Activated naive CD4-positive, alpha-beta T cell treated with anti-CD3 and anti-CD28 coated beads, Interleukin-2, amount 10 ng/mL, durations not matched to agents 5 hours and 36 hours (primary cell): Measurements from ENCODE around the gene SRA1. TPM values are rescaled to one million over a fixed set of nuclear protein-coding genes. Genes with fewer than 3 reads are reported as not detected.

Experiments
- microRNA-seq: library from miRNA; unstranded; fragments of <30 nt; microRNA quantifications from one replicate; pipeline ENCODE4 v1.2.0, GENCODE V29; 2022; ENCODE audit warnings: borderline microRNAs expressed, borderline replicate concordance
- total RNA-seq, 2 experiments: library from RNA; stranded (reverse); gene quantifications; one replicate each; pipeline ENCODE4 v1.2.3, GENCODE V29; 2021

The SRA1 gene
- total RNA-seq: 10 to 100 TPM; 32.8 to 33.4 TPM

GRCh38 chr5:140557136-140557805, at the start of gene SRA1:
Gene SRA1 (minus strand): TSS chr5:140557473. CDS start chr5:140557452, 21 bp downstream.

DNA sequence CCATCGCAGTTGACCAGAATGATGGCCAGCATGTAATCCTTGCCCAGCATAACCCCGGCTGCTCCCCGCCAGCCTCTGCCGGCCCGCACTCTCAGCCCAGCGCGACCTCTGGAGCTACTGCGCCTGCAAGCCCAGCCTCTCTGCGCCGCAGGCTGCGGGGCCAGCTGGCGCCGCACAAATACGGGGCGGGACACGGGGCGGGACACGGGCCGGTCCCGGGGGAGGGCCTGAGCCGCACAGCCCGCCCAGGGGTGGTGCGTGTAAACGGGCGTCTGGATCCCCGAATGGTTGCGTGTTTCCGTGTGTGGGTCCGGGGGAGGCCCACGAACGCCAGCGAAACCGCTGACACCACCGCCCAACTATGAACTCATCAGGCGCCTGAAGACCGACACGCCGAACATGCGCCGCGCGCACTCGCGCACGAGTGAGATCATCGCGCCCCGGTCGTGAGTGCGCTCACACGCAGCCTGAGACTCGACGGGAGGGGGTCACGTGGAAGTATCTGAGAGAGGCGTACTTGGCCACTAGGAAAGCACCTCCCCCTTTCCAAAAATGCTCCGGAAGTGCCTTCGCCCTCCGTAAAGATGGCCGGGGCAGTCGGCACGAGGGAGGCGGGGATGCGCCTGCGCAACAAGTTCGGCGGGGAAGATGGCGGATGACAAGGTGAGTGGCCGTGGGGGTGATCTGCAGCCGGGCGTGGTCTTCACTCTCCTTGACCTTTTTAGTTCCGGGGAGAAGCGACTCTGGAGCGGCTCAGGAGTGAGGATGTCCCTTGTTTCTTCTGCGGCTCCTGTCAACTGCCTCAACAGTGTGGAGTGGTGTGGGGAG, 7.1 kb upstream of the SRA1 start, which contains the start of the genes APBB3 and SLC35A4:
Gene APBB3, minus strand, starts transcription at position 403 of the 828 bp plus-strand sequence. Its CDS starts 353 bp downstream, at position 50.
Gene SLC35A4, plus strand, starts transcription at position 633 of the 828 bp plus-strand sequence. CDS start 2,342 bp downstream, outside the sequence.

GRCh38 chr5:140547508-140548299, 9.6 kb downstream of the SRA1 start, which contains the start of gene EIF4EBP3:
Gene EIF4EBP3 (plus strand): TSS chr5:140547662. CDS start chr5:140547738, 76 bp downstream.

Small RNA genes lying within 50 kb of the gene (microRNA-seq; reads per million reads assigned to microRNA genes)
- not detected for gene MIR6831

Other genes with a start within 250 kb of the SRA1 start
- 10 to 100 TPM; 68.8 to 71.4 TPM for gene HBEGF, start 210.9 kb downstream of the SRA1 start, total RNA-seq
- gene SLC4A9, start 197.3 kb downstream of the SRA1 start, total RNA-seq: under 1 TPM; 0.68 to 0.72 TPM
- gene ANKHD1, start 155.6 kb downstream of the SRA1 start, total RNA-seq: 100 to 1,000 TPM; 129 TPM
- 10 to 100 TPM; 13.2 to 15.4 TPM for gene EIF4EBP3, start 9.8 kb downstream of the SRA1 start, total RNA-seq
- 10 to 100 TPM; 33.3 to 33.9 TPM for gene APBB3, start 7.1 kb upstream of the SRA1 start, total RNA-seq
- gene SLC35A4, start 7.4 kb upstream of the SRA1 start, total RNA-seq: 10 to 100 TPM; 74.6 to 80.4 TPM
- gene CD14, start 75.7 kb upstream of the SRA1 start, total RNA-seq: under 1 TPM; 0.66 to 0.77 TPM
- 10 to 100 TPM; 35.5 to 38.1 TPM for gene TMCO6, start 82.0 kb upstream of the SRA1 start, total RNA-seq
- 10 to 100 TPM; 70.9 to 72.6 TPM for gene NDUFA2, start 90.2 kb upstream of the SRA1 start, total RNA-seq
- 100 to 1,000 TPM; 118 to 121 TPM for gene IK, start 90.4 kb upstream of the SRA1 start, total RNA-seq
- gene WDR55, start 107.4 kb upstream of the SRA1 start, total RNA-seq: 10 to 100 TPM; 34.2 to 34.7 TPM
- gene DND1, start 116.1 kb upstream of the SRA1 start, total RNA-seq: 1 to 10 TPM; 2.5 to 2.9 TPM
- 10 to 100 TPM; 69.7 to 74.2 TPM for gene HARS1, start 133.9 kb upstream of the SRA1 start, total RNA-seq
- 10 to 100 TPM; 32.3 to 35.3 TPM for gene HARS2, start 134.0 kb upstream of the SRA1 start, total RNA-seq
- gene ZMAT2, start 143.0 kb upstream of the SRA1 start, total RNA-seq: 10 to 100 TPM; 56.1 to 56.9 TPM
- gene PCDHA1, start 228.7 kb upstream of the SRA1 start, total RNA-seq: not detected
- gene PCDHA2, start 237.4 kb upstream of the SRA1 start, total RNA-seq: not detected
- not detected for gene PCDHA3, start 243.6 kb upstream of the SRA1 start, total RNA-seq
- not detected for gene PCDHA4, start 249.6 kb upstream of the SRA1 start, total RNA-seq